ENCODE measurements around the gene TTC9C. TPM values are rescaled to one million over a fixed set of nuclear protein-coding genes. Genes with fewer than 3 reads are reported as not detected.
A peak's percentile ranks its signal among the peaks of the same experiment; 100 is the strongest.

Gene TTC9C
- total and polyA plus RNA-seq, 2 of the 13 experiments (the other 11 are each of a cell fraction or from before 2014, with no cell fraction given) = 28.0 to 36.4 TPM

DNA sequence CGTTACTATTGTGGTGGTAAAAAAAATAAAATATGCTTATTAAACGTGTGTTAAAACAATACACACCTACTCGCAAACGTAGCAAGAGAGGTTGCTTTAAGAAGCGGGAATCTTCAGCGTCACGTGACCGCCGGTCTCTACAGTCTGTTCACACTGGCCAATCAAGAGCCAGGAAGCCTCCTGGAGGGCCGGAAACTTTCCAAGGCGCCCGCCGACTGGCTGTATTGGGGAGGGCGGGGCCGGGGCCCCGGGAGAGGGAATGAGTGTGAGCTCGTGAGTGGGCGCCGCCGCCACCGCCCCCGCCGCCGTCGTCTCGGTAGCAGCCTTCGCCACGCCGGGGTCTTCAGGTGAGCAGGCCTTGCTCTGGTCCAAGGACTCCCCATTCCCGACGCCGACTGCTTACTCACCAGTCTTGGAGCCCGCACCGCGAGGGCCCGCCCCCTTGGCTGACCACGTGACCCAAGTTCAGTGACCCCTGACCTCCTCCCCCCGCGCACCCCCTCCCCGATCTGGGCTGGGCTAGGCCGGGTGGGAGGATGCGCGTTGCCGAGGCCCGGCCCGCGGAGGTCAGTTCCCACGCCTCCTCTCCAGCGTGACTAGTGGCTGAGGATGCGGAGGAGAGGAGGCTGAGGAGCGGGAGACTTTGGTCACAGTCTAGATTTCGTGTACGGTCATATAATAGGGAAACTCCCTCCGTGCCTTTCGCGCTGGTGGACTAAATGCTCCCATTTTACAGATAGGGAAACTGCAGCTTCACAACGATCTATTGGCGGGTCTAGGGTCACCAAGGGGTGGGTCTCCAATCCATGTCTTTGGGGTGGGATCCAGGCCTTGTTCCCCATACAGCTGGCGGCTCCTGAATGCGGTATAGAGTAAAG lies 43.1 kb downstream of the TTC9C start, which contains the start of gene TAF6L (continued):
- TF ChIP-seq ZNF296 (CRISPR knock-in tag; conservative IDR thresholded peaks at IDR 0.05) = no peak
- TF ChIP-seq HDAC1 (CRISPR knock-in tag; IDR thresholded peaks at IDR 0.05) = peak; percentile 90
- TF ChIP-seq, protein P1, sequence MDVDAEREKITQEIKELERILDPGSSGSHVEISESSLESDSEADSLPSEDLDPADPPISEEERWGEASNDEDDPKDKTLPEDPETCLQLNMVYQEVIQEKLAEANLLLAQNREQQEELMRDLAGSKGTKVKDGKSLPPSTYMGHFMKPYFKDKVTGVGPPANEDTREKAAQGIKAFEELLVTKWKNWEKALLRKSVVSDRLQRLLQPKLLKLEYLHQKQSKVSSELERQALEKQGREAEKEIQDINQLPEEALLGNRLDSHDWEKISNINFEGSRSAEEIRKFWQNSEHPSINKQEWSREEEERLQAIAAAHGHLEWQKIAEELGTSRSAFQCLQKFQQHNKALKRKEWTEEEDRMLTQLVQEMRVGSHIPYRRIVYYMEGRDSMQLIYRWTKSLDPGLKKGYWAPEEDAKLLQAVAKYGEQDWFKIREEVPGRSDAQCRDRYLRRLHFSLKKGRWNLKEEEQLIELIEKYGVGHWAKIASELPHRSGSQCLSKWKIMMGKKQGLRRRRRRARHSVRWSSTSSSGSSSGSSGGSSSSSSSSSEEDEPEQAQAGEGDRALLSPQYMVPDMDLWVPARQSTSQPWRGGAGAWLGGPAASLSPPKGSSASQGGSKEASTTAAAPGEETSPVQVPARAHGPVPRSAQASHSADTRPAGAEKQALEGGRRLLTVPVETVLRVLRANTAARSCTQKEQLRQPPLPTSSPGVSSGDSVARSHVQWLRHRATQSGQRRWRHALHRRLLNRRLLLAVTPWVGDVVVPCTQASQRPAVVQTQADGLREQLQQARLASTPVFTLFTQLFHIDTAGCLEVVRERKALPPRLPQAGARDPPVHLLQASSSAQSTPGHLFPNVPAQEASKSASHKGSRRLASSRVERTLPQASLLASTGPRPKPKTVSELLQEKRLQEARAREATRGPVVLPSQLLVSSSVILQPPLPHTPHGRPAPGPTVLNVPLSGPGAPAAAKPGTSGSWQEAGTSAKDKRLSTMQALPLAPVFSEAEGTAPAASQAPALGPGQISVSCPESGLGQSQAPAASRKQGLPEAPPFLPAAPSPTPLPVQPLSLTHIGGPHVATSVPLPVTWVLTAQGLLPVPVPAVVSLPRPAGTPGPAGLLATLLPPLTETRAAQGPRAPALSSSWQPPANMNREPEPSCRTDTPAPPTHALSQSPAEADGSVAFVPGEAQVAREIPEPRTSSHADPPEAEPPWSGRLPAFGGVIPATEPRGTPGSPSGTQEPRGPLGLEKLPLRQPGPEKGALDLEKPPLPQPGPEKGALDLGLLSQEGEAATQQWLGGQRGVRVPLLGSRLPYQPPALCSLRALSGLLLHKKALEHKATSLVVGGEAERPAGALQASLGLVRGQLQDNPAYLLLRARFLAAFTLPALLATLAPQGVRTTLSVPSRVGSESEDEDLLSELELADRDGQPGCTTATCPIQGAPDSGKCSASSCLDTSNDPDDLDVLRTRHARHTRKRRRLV (CRISPR knock-in tag; IDR thresholded peaks at IDR 0.05) = no peak
- TF ChIP-seq ZNF660 (CRISPR knock-in tag; IDR thresholded peaks at IDR 0.05; ENCODE audit: borderline replicate concordance, low read depth) = no peak
- TF ChIP-seq ZNF24 (IDR thresholded peaks at IDR 0.05) = peak; percentile 4; the same call in 1 of the 2 replicates
- TF ChIP-seq PCBP1 (IDR thresholded peaks at IDR 0.05; ENCODE audit: borderline replicate concordance, low read depth, low read length) = 0 out of 2 replicates have a peak, but pooled peaks have one; percentile 74
- TF ChIP-seq, protein P2, sequence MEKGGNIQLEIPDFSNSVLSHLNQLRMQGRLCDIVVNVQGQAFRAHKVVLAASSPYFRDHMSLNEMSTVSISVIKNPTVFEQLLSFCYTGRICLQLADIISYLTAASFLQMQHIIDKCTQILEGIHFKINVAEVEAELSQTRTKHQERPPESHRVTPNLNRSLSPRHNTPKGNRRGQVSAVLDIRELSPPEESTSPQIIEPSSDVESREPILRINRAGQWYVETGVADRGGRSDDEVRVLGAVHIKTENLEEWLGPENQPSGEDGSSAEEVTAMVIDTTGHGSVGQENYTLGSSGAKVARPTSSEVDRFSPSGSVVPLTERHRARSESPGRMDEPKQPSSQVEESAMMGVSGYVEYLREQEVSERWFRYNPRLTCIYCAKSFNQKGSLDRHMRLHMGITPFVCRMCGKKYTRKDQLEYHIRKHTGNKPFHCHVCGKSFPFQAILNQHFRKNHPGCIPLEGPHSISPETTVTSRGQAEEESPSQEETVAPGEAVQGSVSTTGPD (CRISPR knock-in tag; IDR thresholded peaks at IDR 0.05) = no peak
- TF ChIP-seq, protein P3, sequence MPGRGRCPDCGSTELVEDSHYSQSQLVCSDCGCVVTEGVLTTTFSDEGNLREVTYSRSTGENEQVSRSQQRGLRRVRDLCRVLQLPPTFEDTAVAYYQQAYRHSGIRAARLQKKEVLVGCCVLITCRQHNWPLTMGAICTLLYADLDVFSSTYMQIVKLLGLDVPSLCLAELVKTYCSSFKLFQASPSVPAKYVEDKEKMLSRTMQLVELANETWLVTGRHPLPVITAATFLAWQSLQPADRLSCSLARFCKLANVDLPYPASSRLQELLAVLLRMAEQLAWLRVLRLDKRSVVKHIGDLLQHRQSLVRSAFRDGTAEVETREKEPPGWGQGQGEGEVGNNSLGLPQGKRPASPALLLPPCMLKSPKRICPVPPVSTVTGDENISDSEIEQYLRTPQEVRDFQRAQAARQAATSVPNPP (CRISPR knock-in tag; IDR thresholded peaks at IDR 0.05) = no peak
- peak; percentile 88 for TF ChIP-seq SAP130 (CRISPR knock-in tag; IDR thresholded peaks at IDR 0.05; ENCODE audit: low read depth)
- no peak for TF ChIP-seq ZNF816 (CRISPR knock-in tag; IDR thresholded peaks at IDR 0.05; ENCODE audit: borderline replicate concordance)
- peak; percentile 68 for TF ChIP-seq CBX1 (IDR thresholded peaks at IDR 0.05; ENCODE audit: low read depth)
- TF ChIP-seq BHLHE40 (IDR thresholded peaks at IDR 0.05; ENCODE audit: low read length) = peak; percentile 87
- TF ChIP-seq, protein P4, sequence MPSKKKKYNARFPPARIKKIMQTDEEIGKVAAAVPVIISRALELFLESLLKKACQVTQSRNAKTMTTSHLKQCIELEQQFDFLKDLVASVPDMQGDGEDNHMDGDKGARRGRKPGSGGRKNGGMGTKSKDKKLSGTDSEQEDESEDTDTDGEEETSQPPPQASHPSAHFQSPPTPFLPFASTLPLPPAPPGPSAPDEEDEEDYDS (CRISPR knock-in tag; IDR thresholded peaks at IDR 0.05) = peak; percentile 55; the same call in 1 of the 2 replicates
- peak; percentile 58 for TF ChIP-seq XRCC5 (optimal IDR thresholded peaks at IDR 0.05; ENCODE audit: low read length)
- TF ChIP-seq, protein P5, sequence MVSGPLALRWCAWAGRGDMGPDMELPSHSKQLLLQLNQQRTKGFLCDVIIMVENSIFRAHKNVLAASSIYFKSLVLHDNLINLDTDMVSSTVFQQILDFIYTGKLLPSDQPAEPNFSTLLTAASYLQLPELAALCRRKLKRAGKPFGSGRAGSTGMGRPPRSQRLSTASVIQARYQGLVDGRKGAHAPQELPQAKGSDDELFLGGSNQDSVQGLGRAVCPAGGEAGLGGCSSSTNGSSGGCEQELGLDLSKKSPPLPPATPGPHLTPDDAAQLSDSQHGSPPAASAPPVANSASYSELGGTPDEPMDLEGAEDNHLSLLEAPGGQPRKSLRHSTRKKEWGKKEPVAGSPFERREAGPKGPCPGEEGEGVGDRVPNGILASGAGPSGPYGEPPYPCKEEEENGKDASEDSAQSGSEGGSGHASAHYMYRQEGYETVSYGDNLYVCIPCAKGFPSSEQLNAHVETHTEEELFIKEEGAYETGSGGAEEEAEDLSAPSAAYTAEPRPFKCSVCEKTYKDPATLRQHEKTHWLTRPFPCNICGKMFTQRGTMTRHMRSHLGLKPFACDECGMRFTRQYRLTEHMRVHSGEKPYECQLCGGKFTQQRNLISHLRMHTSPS (CRISPR knock-in tag; IDR thresholded peaks at IDR 0.05; ENCODE audit: low read depth) = no peak
- TF ChIP-seq SALL1 (CRISPR knock-in tag; IDR thresholded peaks at IDR 0.05) = peak; percentile 53
- TF ChIP-seq, protein P6, sequence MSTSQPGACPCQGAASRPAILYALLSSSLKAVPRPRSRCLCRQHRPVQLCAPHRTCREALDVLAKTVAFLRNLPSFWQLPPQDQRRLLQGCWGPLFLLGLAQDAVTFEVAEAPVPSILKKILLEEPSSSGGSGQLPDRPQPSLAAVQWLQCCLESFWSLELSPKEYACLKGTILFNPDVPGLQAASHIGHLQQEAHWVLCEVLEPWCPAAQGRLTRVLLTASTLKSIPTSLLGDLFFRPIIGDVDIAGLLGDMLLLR (CRISPR knock-in tag; IDR thresholded peaks at IDR 0.05) = no peak
- no peak for TF ChIP-seq ZNF468 (CRISPR knock-in tag; IDR thresholded peaks at IDR 0.05)
- no peak for TF ChIP-seq TP53 (CRISPR knock-in tag; conservative IDR thresholded peaks at IDR 0.05)
